Measurements from ENCODE around the gene JCAD.
"Not testable (repeated sequence)": the region's sequence is repeated elsewhere in the genome, so short reads cannot be mapped to it uniquely, and the experiment has no call there.

Gene JCAD

GRCh38 chr10:29980084-29980483, 79.3 kb downstream of the JCAD start:
- DNase-seq, result no peak

GRCh38 chr10:29979421-29979779, 80.0 kb downstream of the JCAD start:
- DNase-seq, result not testable (repeated sequence)

DNA sequence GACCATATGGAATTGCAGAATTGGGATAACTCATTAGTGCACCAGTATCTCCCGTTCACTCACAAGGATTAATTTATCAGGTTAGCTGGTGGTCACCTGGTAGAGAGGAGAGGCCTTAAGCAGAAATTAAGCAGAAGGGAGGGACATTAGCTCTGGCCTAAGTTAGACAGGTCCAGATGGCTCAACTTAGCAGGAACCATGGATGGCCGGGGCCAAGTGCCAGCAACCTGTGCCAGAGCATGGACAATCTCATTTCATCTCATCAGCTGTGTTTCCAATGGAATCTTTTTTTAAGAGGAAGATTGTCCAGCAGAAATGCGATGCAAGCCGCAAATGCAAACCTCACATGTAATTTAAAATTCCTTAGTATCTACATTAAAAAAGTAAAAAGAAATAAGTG, 82.2 kb downstream of the JCAD start:
- DNase-seq, result no peak

- no peak for DNase-seq
These were observed 83.3 kb downstream of the JCAD start for GRCh38 chr10:29976134-29976533.

- no peak for DNase-seq
These were observed 84.6 kb downstream of the JCAD start for GRCh38 chr10:29974773-29975172.

DNA sequence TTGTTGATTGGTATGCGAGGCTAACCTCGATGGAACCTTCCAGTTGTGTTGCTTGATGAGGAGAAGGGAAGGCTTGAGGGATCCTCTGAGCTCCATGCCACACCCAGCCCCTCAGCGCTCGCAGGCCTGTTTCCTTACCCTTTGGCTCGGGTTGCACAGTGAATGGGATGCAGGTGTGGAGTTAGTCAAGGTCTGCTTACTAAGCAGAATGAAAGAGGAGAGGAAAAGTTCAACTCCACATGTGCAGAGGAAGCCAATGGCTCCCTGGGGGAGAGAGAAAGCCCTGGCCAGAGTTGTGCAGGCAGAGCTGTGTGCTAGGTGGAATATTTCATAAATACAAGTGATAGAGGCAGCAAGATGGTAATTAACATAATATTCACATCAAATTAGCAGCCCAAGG, 85.5 kb downstream of the JCAD start:
- no peak for DNase-seq

GRCh38 chr10:29970576-29970975, 88.8 kb downstream of the JCAD start:
- DNase-seq, result no peak

- DNase-seq, result no peak
These were observed 89.4 kb downstream of the JCAD start for GRCh38 chr10:29970012-29970396.

- no peak for DNase-seq
These were observed 90.0 kb downstream of the JCAD start for GRCh38 chr10:29969255-29970011.

DNA sequence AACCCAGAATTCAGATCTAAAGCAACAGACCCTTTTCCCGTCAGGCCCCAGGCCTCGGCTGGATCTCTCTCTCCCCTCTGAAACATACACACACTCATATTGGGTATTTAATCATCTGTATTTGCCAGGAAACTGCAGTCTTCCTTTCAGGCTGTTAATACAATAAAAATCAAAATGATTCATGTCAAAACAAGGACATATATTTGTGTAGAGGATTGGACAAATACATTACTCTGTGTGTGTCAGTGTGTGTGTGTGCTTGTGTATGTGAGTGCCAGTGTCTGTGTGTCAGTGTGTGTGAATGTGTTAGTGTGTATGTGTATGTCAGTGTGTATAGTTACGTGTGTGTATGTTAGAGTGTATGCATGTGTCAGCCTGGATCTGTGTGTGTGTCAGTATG, 90.8 kb downstream of the JCAD start:
- DNase-seq, result no peak

DNA sequence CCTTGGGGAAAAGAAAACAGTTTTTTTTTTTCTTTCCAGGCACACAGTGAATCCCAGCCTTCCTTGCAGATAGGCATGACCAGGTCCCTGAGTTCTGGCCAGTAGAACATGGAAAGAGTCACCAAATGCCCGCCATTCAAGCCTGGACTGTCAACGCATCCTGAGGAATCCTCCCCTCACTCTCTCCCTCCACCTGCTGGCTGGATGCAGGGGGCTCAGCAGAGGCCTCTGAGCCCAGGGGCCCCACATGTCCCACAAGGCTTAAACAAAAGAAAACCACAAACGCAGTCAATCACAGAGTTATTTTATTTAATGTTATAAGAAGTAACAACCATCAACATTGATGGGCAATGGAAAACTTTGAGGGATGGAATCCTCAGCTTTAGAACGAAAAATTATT, 93.1 kb downstream of the JCAD start:
- DNase-seq, result no peak
